ENCODE results near the gene SOS1.

The SOS1 gene

DNA sequence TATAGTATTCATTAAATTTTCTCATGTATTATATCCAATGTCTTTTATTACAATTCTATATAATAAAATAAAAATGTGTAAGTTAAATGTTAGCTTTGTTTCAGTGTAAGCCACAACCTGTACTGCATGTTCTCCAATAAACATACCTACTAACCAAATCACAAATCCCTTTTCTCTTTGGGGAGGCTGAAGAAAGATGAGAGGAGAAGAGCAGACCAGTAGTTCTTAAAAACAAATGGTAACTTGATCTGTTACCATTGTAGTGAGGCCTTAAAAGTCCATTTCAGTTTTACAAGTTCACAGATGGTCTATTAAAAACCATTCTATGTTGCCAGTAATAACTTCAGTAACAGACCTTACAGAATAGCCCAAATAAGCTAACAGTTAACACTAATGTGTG is 100.5 kb downstream of the SOS1 start:
- DNase-seq, result no peak

DNA sequence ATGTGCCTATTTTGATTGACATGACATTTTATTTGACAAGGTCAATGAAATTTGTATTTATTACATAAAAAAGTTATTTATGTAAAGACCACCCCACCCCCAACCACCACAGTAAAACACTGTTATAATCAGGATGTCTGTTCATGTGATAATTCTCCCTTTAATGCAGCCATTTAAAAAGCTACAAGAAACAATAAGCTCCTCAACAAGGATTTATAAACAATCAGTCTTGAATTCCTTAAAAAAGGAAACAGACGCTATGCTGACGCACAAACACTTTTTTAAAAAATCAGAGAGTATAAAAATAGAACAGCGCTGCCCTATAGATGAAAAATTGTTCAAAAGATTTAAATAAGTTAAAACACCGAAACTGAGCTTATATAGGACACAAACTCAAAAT is 102.2 kb downstream of the SOS1 start:
- DNase-seq, result no peak

DNA sequence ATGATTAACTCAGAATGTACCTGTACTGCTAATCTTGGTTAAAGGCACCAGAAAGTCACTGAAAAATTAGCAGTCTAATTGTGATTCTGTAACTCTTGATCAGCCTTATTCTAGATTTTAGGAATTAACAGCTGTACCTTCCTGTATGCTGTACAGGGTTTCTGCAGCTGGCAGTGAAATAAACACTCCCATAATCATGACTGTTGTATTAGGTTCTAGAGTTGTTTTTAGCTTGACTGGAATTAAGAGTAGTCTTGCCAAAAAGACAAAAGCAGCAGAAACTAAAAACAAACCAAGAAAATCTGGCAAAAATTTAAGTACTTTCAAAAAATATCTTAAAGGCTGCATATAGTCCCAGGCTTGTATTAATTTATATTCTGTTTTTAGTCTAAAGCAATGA is 103.5 kb downstream of the SOS1 start:
- no peak for DNase-seq

- no peak for DNase-seq
Measured at GRCh38 chr2:39015424-39015823, 105.4 kb downstream of the SOS1 start.

DNA sequence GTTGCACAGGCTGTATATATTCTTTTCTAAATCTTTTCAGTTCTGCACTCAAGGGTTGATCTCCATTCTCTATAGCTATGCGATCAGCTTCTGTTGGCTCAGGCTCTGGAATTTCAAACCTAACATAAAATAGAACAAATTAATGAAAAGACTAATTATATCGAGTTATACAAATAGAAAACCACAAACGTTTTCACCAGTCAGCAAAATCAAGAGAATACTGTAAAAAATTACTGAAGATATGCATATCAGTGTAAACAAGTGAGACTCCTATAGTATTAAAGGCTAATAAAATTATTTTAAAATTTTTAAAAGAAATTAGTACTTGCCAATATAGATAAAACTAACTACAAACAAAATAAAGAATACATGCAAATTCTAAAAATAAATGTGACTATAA is 107.0 kb downstream of the SOS1 start:
- DNase-seq, result no peak

DNA sequence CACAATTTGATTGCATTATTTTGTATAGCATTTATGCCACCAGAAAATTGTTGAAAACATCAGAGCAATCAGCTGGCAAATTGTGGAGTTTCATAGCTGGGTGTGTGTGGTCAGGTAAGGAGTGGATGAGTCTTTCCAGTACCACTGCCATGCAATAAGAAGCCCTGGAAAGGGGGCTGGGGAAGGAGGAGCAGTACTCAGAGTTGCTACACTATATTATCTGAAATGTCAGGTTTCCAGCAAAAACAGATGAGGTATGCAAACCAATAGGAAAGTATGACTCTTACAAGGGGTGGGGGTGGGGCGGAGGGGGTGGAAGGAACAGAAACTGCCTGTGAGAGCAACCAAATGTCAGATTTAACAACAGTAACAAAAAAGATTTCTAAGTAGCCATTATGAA is 112.2 kb downstream of the SOS1 start:
- no peak for DNase-seq

GRCh38 chr2:39007875-39008504 is 112.9 kb downstream of the SOS1 start:
- DNase-seq, result no peak

GRCh38 chr2:39000552-39000951 is 120.3 kb downstream of the SOS1 start:
- no peak for DNase-seq

- DNase-seq, result peak; percentile 46
Measured at GRCh38 chr2:38997781-38998180, 123.1 kb downstream of the SOS1 start.

DNA sequence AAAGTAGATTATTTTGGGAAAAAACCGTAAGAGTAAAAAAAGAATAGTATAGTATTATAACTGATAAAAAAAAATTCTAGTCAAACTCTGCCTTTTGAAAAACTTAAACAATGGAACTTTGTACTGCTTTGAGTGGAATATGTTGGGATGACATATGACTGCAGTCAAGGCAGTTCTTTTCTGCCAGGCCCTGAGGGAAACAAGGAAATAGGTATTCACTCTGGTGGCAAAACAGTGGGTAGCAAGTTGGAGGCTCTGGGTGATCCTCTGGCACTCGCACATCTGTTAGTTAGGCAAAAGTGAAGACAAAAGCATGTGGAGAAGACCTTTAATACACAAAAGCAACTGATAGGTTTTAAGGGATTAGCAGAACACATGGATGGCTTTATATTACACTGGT is 129.0 kb downstream of the SOS1 start:
- DNase-seq, result no peak

GRCh38 chr2:38988716-38989115 is 132.1 kb downstream of the SOS1 start:
- no peak for DNase-seq

GRCh38 chr2:38982498-38982897 is 138.4 kb downstream of the SOS1 start:
- no peak for DNase-seq

GRCh38 chr2:38981670-38982357 is 139.0 kb downstream of the SOS1 start:
- no peak for DNase-seq

DNA sequence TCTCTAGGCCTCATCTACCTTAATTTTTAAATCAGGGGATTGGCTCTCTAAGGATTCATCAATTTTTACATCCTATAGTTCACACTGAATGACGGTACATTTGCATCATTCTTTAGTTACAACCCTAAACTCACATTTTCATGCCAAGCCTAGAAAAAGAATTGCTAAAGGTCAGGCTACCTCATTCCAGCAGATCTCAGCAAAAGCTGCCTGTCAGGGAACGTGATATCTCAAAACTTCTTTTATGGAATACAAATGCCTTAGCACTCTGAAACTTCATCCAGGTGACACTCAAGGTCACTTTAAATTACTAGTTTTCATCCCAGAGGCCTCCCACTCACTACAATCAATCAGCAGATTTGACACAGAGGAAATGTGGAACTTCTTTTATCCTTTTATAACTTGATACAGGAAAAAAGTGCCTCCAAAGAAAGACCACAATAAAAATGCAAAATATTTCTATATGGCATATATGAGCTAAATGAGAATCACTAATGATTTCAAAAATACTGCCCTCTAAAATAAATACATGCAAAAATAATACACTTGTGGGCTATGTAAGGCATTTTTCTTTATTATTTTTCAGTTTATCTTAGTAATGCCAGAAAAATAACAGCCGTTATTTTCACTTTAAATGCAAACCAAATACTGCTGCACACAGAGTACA is 139.7 kb downstream of the SOS1 start:
- no peak for DNase-seq

- no peak for DNase-seq
Measured at GRCh38 chr2:38978908-38979307, 141.9 kb downstream of the SOS1 start.

DNA sequence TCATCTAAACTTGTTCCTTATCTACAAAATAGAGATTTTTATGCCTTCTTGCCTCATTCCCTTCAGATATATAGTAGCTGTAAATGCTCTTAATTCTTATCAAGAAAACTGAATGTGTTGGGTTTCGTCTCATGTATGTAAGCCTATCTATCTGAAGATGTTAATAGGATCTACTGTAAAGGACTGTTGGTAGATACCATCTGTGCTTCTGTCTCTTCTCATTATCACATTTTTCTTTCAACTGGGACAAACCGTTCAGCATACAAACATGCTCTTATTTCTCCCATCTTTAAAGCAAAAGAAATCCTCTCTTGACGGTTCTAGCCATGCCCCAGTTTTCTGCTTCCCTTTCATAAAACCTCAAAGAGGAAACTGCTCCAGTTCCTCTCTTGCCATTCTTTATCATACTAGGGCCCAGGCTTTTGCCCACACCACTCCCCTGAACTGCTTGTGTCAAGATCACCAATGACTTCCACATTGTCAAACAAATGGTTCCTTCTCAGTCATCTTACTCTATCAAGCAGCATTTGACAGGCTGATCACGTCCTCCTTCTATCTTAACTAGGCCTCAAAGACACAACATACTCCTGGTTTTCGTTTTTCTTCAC is 142.5 kb downstream of the SOS1 start:
- no peak for DNase-seq

DNA sequence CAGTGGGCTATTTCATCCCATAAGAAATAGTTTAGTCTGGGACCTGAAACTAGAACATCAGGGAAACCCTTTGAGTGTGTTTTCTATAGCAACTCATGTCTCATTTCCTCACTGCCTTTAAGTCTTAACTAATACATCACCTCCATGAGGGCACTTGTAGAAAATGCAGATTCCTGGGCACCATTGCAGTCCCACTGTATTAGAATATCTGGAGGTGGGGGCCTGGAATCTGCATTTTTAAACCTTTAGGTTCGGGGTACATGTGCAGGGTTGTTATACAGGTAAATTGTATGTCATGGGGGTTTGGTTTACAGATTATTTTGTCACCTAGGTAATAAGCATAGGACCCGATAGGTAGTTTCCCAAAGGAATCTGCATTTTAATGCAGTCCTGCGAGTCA is 143.8 kb downstream of the SOS1 start:
- no peak for DNase-seq

DNA sequence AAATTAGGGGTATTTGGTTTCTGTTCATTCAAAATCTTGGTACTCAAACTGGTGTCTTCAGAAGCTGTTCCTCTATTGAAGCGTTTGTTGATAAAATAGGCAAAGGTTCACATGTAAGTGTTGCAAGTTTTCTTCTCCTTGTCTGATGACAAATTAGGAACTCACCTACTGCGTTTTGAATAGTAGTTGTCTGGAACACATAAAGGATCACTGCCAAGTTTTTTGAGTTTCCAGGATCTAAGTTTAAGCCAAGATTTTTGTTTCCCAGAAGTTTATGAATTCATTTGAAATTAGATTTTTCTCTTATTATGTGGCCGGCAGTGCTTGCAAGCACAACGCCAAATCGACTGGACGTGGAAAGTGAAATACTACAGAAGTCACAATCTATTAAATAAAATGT is 145.8 kb downstream of the SOS1 start:
- no peak for DNase-seq

DNA sequence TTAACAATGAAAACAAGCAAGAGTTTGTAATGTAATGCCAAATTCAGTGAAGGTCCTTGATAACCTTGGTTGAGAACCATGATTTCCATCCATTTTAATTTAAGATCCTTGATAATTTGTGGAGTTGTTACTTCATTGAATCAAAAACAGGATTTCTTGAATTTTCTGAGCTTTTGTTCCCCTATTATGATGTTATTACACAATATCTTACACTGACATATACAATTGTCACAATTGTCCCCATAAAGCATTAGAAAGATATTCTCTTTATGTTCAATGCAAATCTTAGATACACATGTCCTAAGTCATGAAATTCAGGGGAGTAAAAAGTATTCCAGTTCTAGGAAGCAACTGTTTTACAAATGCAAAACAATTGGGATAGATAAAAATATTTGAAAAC is 147.6 kb downstream of the SOS1 start:
- no peak for DNase-seq

- no peak for DNase-seq
Measured at GRCh38 chr2:38971377-38971776, 149.5 kb downstream of the SOS1 start.

DNA sequence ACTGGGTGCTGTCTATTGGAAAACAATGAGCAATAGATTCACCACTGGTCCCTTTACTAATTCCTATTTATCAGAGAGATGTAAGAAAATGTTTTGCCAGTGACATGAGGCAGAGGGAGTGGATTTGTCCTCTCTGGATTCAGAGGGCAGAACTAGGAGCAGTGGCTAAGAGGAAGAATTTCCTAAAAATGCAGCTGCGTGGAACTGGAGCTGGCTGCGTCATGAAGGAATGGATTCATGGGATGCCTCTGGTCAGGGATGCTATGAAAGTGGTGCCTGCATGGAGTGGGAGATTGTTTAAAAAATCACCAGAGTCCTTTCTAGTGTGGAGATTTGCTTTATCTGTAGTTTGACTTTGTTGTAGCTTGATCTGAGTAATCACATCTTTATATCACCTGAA is 152.8 kb downstream of the SOS1 start:
- no peak for DNase-seq

GRCh38 chr2:38966678-38967077 is 154.2 kb downstream of the SOS1 start:
- DNase-seq, result no peak

GRCh38 chr2:38966006-38966405 is 154.8 kb downstream of the SOS1 start:
- no peak for DNase-seq

Data from NCI-H526 treated with DMSO at 0.1 percent for 48 hours (cell line).